CD4-positive, alpha-beta T cell (primary cell): ENCODE measurements around the gene PAFAH1B2. TPM values are rescaled to one million over a fixed set of nuclear protein-coding genes. Genes with fewer than 3 reads are reported as not detected.
"Not testable (repeated sequence)": the region's sequence is repeated elsewhere in the genome, so short reads cannot be mapped to it uniquely, and the experiment has no call there.

Source experiments
- ATAC-seq: fragments of 200-7000 bp; cut with Tn5 transposase; one replicate; pipeline ENCODE4 v1.10.0; 2022; ENCODE audit warnings: mild to moderate bottlenecking; ENCODE audit not compliant: poor library complexity
- CTCF ChIA-PET: fragments of 350-600 bp; sonication (Branson Sonifier 250); formaldehyde crosslinking; loops from one replicate; lab custom pipeline; 2021; ENCODE audit warnings: antibody characterized with exemption, inconsistent platforms; lab: Charles Lee
- POLR2A ChIA-PET: fragments of 350-600 bp; sonication (Branson Sonifier 250); formaldehyde crosslinking; loops from one replicate; lab custom pipeline; 2021; ENCODE audit warnings: antibody characterized with exemption, inconsistent platforms; lab: Charles Lee
- DNase-seq, 14 experiments: peaks; one replicate each; pipeline ENCODE4 v3.0.0-alpha.2; 2013 to 2020; ENCODE audit warnings: mixed read lengths in 2 of 14
- H3K27ac ChIP-seq, 2 donors: one replicate each; pipeline versions ENCODE4 v1.5.1 to v1.7.0; 2013; ENCODE audit warnings: low read length in 2 of 2, low read depth in 1 of 2, mild to moderate bottlenecking in 1 of 2
- H3K27me3 ChIP-seq, 2 experiments: 1 replicate in 1 of 2; 2 replicates in 1 of 2; pipeline versions ENCODE4 v1.6.1 to v1.7.0; 2013; ENCODE audit warnings: low read length in 2 of 2, control low read depth in 1 of 2, mild to moderate bottlenecking in 1 of 2, moderate library complexity in 1 of 2; ENCODE audit not compliant: insufficient read depth in 2 of 2, control insufficient read depth in 1 of 2
- H3K36me3 ChIP-seq: one replicate; pipeline ENCODE4 v1.6.1; 2013; ENCODE audit warnings: low read length, control low read depth; ENCODE audit not compliant: insufficient read depth
- H3K4me1 ChIP-seq: one replicate; pipeline ENCODE4 v1.6.1; 2013; ENCODE audit warnings: low read length, control low read depth; ENCODE audit not compliant: insufficient read depth
- H3K4me3 ChIP-seq: one replicate; pipeline ENCODE4 v1.5.1; 2013; ENCODE audit warnings: mild to moderate bottlenecking, low read length, moderate library complexity
- H3K9me3 ChIP-seq, 2 experiments: 1 replicate in 1 of 2; 2 replicates in 1 of 2; pipeline versions ENCODE4 v1.6.1 to v1.7.0; 2013; ENCODE audit warnings: low read length in 2 of 2, mild to moderate bottlenecking in 2 of 2, control low read depth in 1 of 2, moderate library complexity in 1 of 2; ENCODE audit not compliant: control insufficient read depth in 1 of 2, insufficient read depth in 1 of 2
- H3K27ac Mint-ChIP-seq: one replicate; pipeline ENCODE4 v1.8.0; 2020; ENCODE audit warnings: mixed read lengths
- H3K27me3 Mint-ChIP-seq: one replicate; pipeline ENCODE4 v1.8.0; 2021; ENCODE audit warnings: mixed read lengths
- H3K36me3 Mint-ChIP-seq: one replicate; pipeline ENCODE4 v1.8.0; 2021; ENCODE audit warnings: low read depth, mixed read lengths
- H3K4me1 Mint-ChIP-seq: one replicate; pipeline ENCODE4 v1.8.0; 2021; ENCODE audit warnings: low read depth, mixed read lengths
- H3K4me3 Mint-ChIP-seq: one replicate; pipeline ENCODE4 v1.8.0; 2020; ENCODE audit warnings: mild to moderate bottlenecking, mixed read lengths
- H3K9me3 Mint-ChIP-seq: one replicate; pipeline ENCODE4 v1.8.0; 2020; ENCODE audit warnings: mixed read lengths
- CTCF ChIP-seq: fragments of 200-600 bp; IDR thresholded peaks from one replicate; pipeline ENCODE4 v1.8.0; 2022; ENCODE audit warnings: antibody characterized with exemption, mild to moderate bottlenecking
- intact Hi-C, 2 experiments: fragments of 100-400 bp; cut with DNase I in 1 of 2; cut with micrococcal nuclease in 1 of 2; formaldehyde crosslinking; loops; one replicate each; pipeline versions ENCODE4 v1.15.1 to v1.9.0; 2023 to 2025; cut with DNase I, micrococcal nuclease
- total RNA-seq, 174 experiments: library from RNA in 2 of 174; stranded (reverse) in 2 of 174; gene quantifications; one replicate each; pipeline ENCODE4 v1.2.3 and lab custom pipeline; 2021 to 2026

PAFAH1B2 gene
- total RNA-seq, 2 experiments from 2014 or later, result 44.3 to 45.6 TPM

- DNase-seq, result no peak
- no peak overlapping the region for H3K4me3 Mint-ChIP-seq
- Histone ChIP-seq H3K4me1 (no peaks in the 10 kb centered on the region), H3K27me3 (no peaks in the 10 kb centered on the region), H3K27ac (no peak overlapping the region), H3K36me3 (peaks cover 32% of the 10 kb centered on the region), H3K4me3 (no peak overlapping the region), H3K9me3 (no peaks in the 10 kb centered on the region)
- H3K9me3 Mint-ChIP-seq, result no peaks in the 10 kb centered on the region
- intact Hi-C loops, result no loop called here
- no peak for TF ChIP-seq CTCF
- no peak for ATAC-seq
- no peaks in the 10 kb centered on the region for H3K4me1 Mint-ChIP-seq
- H3K27ac Mint-ChIP-seq, result peak overlapping the region; percentile 51
- no peaks in the 10 kb centered on the region for H3K27me3 Mint-ChIP-seq
- peaks cover 37% of the 10 kb centered on the region for H3K36me3 Mint-ChIP-seq
- CTCF ChIA-PET, result no interaction called here
- POLR2A ChIA-PET, result interaction anchor here (0.6 kb wide), 1 partner anchor 43 kb away, joined by 4 read pairs; no protein-coding TSS in a partner anchor
Measured at GRCh38 chr11:117204283-117205080, 60.4 kb downstream of the PAFAH1B2 start.

- Histone ChIP-seq H3K4me1 (no peaks in the 10 kb centered on the region), H3K36me3 (peaks cover 33% of the 10 kb centered on the region), H3K27ac (no peak overlapping the region), H3K27me3 (no peaks in the 10 kb centered on the region), H3K4me3 (no peak overlapping the region), H3K9me3 (no peaks in the 10 kb centered on the region)
- DNase-seq (no peak), ATAC-seq (no peak)
- intact Hi-C loops, result no loop called here
- H3K4me1 Mint-ChIP-seq, result peaks cover 4% of the 10 kb centered on the region
- H3K27ac Mint-ChIP-seq, result peak overlapping the region; percentile 51
- peaks cover 46% of the 10 kb centered on the region for H3K36me3 Mint-ChIP-seq
- ChIA-PET CTCF (no interaction called here), POLR2A (no interaction called here)
- no peak for TF ChIP-seq CTCF
- no peaks in the 10 kb centered on the region for H3K9me3 Mint-ChIP-seq
- no peak overlapping the region for H3K4me3 Mint-ChIP-seq
- no peaks in the 10 kb centered on the region for H3K27me3 Mint-ChIP-seq
Measured at GRCh38 chr11:117205211-117205818, 61.2 kb downstream of the PAFAH1B2 start.

GRCh38 chr11:117206111-117206510 is 62.0 kb downstream of the PAFAH1B2 start:
- H3K27me3 Mint-ChIP-seq, H3K4me3 ChIP-seq, POLR2A ChIA-PET: not testable (repeated sequence)

GRCh38 chr11:117206859-117207258 is 62.8 kb downstream of the PAFAH1B2 start:
- not testable (repeated sequence) for H3K4me1 Mint-ChIP-seq

More at GRCh38 chr11:117206111-117206510, 62.0 kb downstream of the PAFAH1B2 start:
- H3K9me3 ChIP-seq, CTCF ChIA-PET, H3K27me3 ChIP-seq, DNase-seq, intact Hi-C loops, H3K27ac Mint-ChIP-seq, ATAC-seq, H3K9me3 Mint-ChIP-seq, H3K4me1 ChIP-seq, H3K4me3 Mint-ChIP-seq, H3K4me1 Mint-ChIP-seq, H3K27ac ChIP-seq: not testable (repeated sequence)
- H3K36me3 Mint-ChIP-seq, result peaks cover 54% of the 10 kb centered on the region
- H3K36me3 ChIP-seq, result peaks cover 39% of the 10 kb centered on the region

GRCh38 chr11:117207481-117207880 is 63.4 kb downstream of the PAFAH1B2 start:
- H3K4me1 ChIP-seq, H3K4me3 Mint-ChIP-seq, DNase-seq, intact Hi-C loops, H3K4me3 ChIP-seq, H3K9me3 ChIP-seq, H3K27ac Mint-ChIP-seq, CTCF ChIA-PET, H3K27me3 ChIP-seq, ATAC-seq, H3K4me1 Mint-ChIP-seq, POLR2A ChIA-PET, H3K9me3 Mint-ChIP-seq, H3K27ac ChIP-seq, H3K27me3 Mint-ChIP-seq: not testable (repeated sequence)
- H3K36me3 ChIP-seq, result peaks cover 46% of the 10 kb centered on the region
- H3K36me3 Mint-ChIP-seq, result peaks cover 65% of the 10 kb centered on the region

More at GRCh38 chr11:117206859-117207258, 62.8 kb downstream of the PAFAH1B2 start:
- H3K4me3 Mint-ChIP-seq, H3K4me3 ChIP-seq, H3K27me3 ChIP-seq, ATAC-seq, H3K9me3 Mint-ChIP-seq, H3K9me3 ChIP-seq, CTCF ChIA-PET, intact Hi-C loops, H3K4me1 ChIP-seq, H3K27ac Mint-ChIP-seq, DNase-seq, H3K27me3 Mint-ChIP-seq, H3K27ac ChIP-seq, POLR2A ChIA-PET: not testable (repeated sequence)
- peaks cover 61% of the 10 kb centered on the region for H3K36me3 Mint-ChIP-seq
- peaks cover 46% of the 10 kb centered on the region for H3K36me3 ChIP-seq
